ENCODE data around the gene CCDC197. TPM values are rescaled to one million over a fixed set of nuclear protein-coding genes. Genes with fewer than 3 reads are reported as not detected.

Gene CCDC197
- total RNA-seq, 3 donors from 2014 or later, result not detected

GRCh38 chr14:94000267-94000666 lies 3.2 kb downstream of the CCDC197 start:
- no peak for ATAC-seq
- intact Hi-C loops (cut with DNase I, micrococcal nuclease), result loop anchor here (2.0 kb wide), 2 partner anchors 59 to 61 kb away; no protein-coding TSS in a partner anchor
- no peaks in the 10 kb centered on the region for H3K36me3 ChIP-seq (ENCODE audit: low read depth)
- TF ChIP-seq CTCF (IDR thresholded peaks at IDR 0.05), result no peak
- DNase-seq, result no peak
- peaks cover 3% of the 10 kb centered on the region for H3K4me1 ChIP-seq (ENCODE audit: low read depth)
- H3K4me3 ChIP-seq, result no peak overlapping the region
- no peaks in the 10 kb centered on the region for H3K9me3 ChIP-seq

- no peak for ATAC-seq
- H3K9me3 ChIP-seq, result no peaks in the 10 kb centered on the region
- no peak for TF ChIP-seq CTCF (IDR thresholded peaks at IDR 0.05)
These were observed 3.9 kb downstream of the CCDC197 start for GRCh38 chr14:94001016-94001415.

GRCh38 chr14:94001501-94002396 lies 4.6 kb downstream of the CCDC197 start:
- Histone ChIP-seq H3K9me3 (no peaks in the 10 kb centered on the region), H3K4me1 (ENCODE audit: low read depth) (peaks cover 3% of the 10 kb centered on the region), H3K36me3 (ENCODE audit: low read depth) (no peaks in the 10 kb centered on the region), H3K4me3 (no peak overlapping the region)
- DNase-seq (peak in 2 of 3 donors; percentile 48 to 68), ATAC-seq (peak; percentile 79)
- intact Hi-C loops (cut with DNase I, micrococcal nuclease), result loop anchor here (2.0 kb wide), 2 partner anchors 61 to 63 kb away; no protein-coding TSS in a partner anchor
- TF ChIP-seq CTCF (IDR thresholded peaks at IDR 0.05), result peak; percentile 97

More at GRCh38 chr14:94001016-94001415, 3.9 kb downstream of the CCDC197 start:
- H3K4me1 ChIP-seq (ENCODE audit: low read depth), result peaks cover 3% of the 10 kb centered on the region
- H3K4me3 ChIP-seq, result no peak overlapping the region
- intact Hi-C loops (cut with DNase I, micrococcal nuclease), result loop anchor here (2.0 kb wide), 2 partner anchors 60 to 62 kb away; no protein-coding TSS in a partner anchor
- no peaks in the 10 kb centered on the region for H3K36me3 ChIP-seq (ENCODE audit: low read depth)
- DNase-seq, result no peak

- no peak for DNase-seq
- intact Hi-C loops (cut with DNase I, micrococcal nuclease), result no loop called here
- Histone ChIP-seq H3K36me3 (ENCODE audit: low read depth) (no peaks in the 10 kb centered on the region), H3K4me3 (no peak overlapping the region), H3K4me1 (ENCODE audit: low read depth) (peaks cover 3% of the 10 kb centered on the region), H3K9me3 (no peaks in the 10 kb centered on the region)
- ATAC-seq, result no peak
- no peak for TF ChIP-seq CTCF (IDR thresholded peaks at IDR 0.05)
These were observed 6.3 kb downstream of the CCDC197 start for GRCh38 chr14:94003397-94003796.

- Histone ChIP-seq H3K36me3 (ENCODE audit: low read depth) (no peaks in the 10 kb centered on the region), H3K4me3 (no peak overlapping the region), H3K9me3 (no peaks in the 10 kb centered on the region), H3K4me1 (ENCODE audit: low read depth) (peaks cover 3% of the 10 kb centered on the region)
- intact Hi-C loops (cut with DNase I, micrococcal nuclease), result no loop called here
- no peak for DNase-seq
- TF ChIP-seq CTCF (IDR thresholded peaks at IDR 0.05), result no peak
- no peak for ATAC-seq
These were observed 6.9 kb downstream of the CCDC197 start for GRCh38 chr14:94004015-94004414.
